ENCODE results near the gene OGFOD2.

The OGFOD2 gene

DNA sequence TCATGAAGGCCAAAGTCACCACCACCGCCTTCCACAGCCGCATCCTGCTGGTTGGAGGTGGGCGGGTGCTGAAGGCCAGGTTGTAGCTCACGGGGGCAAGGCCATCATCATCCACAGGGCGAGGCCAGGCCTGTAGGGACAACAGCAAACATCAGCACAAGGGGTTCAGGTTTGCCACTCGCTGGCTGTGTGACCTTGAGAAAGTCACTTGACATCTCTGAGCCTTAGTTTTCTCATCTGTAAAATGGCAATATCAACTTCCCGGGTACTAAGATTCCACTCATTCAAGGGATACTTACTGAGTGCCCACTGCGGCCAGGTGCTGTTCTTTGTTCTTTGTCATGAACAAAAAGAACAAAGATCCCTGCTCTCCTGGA is 14.9 kb upstream of the OGFOD2 start:
- TF ChIP-seq, protein P1, sequence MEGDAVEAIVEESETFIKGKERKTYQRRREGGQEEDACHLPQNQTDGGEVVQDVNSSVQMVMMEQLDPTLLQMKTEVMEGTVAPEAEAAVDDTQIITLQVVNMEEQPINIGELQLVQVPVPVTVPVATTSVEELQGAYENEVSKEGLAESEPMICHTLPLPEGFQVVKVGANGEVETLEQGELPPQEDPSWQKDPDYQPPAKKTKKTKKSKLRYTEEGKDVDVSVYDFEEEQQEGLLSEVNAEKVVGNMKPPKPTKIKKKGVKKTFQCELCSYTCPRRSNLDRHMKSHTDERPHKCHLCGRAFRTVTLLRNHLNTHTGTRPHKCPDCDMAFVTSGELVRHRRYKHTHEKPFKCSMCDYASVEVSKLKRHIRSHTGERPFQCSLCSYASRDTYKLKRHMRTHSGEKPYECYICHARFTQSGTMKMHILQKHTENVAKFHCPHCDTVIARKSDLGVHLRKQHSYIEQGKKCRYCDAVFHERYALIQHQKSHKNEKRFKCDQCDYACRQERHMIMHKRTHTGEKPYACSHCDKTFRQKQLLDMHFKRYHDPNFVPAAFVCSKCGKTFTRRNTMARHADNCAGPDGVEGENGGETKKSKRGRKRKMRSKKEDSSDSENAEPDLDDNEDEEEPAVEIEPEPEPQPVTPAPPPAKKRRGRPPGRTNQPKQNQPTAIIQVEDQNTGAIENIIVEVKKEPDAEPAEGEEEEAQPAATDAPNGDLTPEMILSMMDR (IDR thresholded peaks at IDR 0.05; ENCODE audit: insufficient read depth, missing control alignments): no peak
- FAIRE-seq: no peak
- DNase-seq (ENCODE audit: insufficient read length, low spot score): no peak

DNA sequence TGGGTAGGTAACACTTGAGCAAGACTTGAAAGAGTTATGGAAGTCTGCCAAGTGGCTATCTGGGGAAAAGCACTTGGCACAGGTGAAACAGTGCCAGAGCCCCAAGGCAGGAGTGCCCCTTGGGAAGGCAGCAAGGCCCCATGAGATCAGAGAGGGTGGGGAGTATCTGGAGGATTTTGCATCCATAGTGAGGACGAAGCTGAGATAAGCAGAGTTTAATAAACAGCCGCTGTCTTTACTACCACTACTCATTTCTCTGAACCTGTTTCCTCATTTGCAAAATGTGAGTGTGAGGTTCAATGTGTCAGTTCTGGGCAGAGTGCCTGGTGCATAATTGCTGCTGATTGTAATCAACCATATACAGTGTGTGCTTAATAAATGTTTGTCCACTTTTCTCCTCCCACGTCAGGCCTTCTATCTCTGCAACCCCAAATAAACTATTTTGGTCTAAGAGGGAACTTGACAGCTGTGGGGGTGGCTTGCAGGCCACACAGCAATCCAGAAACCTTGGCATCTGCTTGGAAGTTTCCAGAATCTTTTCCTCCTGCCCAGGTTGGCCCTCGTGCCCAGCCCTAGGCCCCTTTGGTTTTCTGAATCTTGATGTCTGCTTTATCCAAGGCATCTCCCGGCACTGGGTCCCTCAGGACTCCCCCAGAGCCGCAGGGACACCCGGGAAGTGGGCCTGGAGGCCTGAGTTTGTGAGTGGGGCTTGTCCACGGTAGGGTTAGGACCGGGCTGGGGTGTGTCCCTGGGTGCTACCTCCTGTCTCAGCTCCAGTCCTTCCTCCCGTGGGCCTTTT is 13.3 kb upstream of the OGFOD2 start:
- no peak for DNase-seq (ENCODE audit: insufficient read length, low spot score)
- FAIRE-seq: no peak
- TF ChIP-seq, protein P1 (IDR thresholded peaks at IDR 0.05; ENCODE audit: insufficient read depth, missing control alignments): no peak

DNA sequence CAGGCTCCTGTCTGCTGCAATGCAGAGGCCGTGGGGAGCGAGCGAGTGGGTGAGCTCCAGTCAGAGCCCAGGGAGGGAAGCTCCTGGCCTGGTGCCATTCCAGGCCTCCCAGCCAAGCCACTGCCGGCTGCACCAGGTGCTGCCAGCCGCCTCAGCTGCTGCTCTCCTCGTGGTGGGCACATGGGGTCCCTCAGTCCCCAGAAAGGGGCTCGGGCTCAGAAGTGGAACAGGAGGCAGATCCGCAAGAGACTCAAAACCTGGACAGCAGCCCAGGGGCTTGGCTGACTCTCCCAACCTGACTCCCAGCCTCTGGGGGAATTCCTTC is 11.1 kb upstream of the OGFOD2 start:
- TF ChIP-seq, protein P1 (IDR thresholded peaks at IDR 0.05; ENCODE audit: insufficient read depth, missing control alignments): no peak
- FAIRE-seq (no peak), DNase-seq (ENCODE audit: insufficient read length, low spot score) (no peak)

DNA sequence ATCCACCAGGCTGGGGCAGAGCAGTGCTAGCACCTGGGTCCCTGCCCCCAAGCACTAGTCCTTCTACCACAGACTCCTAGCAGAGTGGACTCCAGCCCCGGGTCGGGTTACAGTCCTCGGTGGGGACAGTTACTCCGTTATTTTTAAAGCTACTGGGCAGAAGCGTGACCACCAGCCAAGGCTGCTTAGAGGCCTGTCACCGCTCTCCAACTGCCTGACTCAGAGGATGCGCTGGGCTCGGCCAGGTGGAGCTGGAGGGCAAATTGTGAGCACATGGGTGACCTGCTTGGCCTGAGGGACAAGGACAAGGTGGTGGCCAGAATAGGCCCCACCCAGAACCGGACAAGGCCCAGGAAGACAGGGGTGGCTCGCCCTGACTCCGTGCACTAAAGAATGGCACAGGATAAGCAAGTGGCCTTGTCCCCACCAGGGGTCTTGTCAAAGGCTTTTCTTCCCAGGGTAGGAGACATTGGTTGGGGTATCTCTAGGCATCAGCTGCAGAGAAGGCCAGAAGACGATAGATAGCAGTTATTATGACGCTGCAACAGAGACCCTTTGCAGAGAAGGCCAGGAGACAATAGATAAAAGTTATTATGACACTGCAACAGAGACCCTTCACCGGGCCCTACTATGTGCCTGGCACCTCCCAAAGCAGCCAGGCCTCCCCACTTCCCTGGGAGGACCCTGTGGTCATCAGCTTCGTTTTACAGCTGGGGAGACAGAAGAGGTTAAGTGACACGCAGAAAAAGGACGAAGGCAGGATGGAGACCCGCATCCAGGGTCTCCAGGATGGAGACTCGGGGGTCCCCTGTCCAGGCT is 10.4 kb upstream of the OGFOD2 start:
- TF ChIP-seq, protein P1 (IDR thresholded peaks at IDR 0.05; ENCODE audit: insufficient read depth, missing control alignments): no peak
- no peak for DNase-seq (ENCODE audit: insufficient read length, low spot score)
- FAIRE-seq: no peak

DNA sequence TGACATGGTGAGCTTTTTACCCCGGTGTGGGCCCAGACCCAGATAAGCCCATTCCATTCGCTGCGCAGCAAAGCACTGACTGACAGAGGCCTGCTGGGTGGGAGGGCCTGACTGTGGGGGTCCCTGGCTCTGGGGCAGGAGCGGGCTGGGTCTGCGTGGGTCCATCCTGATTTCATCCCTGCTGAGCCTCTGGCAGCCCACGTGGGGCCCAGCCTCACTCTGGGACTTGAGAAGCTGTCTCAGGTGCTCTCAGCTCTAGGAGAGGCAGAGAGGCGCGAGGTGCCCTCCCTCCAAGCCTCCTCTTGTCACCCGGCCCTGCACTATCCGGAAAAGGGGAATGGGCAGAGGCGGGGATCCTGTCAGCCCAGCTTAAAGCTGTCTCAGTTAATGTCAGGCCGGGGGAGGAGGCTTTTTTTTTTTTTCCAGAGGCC is 9.7 kb upstream of the OGFOD2 start:
- TF ChIP-seq, protein P1 (IDR thresholded peaks at IDR 0.05; ENCODE audit: insufficient read depth, missing control alignments): no peak
- no peak for FAIRE-seq
- no peak for DNase-seq (ENCODE audit: insufficient read length, low spot score)

DNA sequence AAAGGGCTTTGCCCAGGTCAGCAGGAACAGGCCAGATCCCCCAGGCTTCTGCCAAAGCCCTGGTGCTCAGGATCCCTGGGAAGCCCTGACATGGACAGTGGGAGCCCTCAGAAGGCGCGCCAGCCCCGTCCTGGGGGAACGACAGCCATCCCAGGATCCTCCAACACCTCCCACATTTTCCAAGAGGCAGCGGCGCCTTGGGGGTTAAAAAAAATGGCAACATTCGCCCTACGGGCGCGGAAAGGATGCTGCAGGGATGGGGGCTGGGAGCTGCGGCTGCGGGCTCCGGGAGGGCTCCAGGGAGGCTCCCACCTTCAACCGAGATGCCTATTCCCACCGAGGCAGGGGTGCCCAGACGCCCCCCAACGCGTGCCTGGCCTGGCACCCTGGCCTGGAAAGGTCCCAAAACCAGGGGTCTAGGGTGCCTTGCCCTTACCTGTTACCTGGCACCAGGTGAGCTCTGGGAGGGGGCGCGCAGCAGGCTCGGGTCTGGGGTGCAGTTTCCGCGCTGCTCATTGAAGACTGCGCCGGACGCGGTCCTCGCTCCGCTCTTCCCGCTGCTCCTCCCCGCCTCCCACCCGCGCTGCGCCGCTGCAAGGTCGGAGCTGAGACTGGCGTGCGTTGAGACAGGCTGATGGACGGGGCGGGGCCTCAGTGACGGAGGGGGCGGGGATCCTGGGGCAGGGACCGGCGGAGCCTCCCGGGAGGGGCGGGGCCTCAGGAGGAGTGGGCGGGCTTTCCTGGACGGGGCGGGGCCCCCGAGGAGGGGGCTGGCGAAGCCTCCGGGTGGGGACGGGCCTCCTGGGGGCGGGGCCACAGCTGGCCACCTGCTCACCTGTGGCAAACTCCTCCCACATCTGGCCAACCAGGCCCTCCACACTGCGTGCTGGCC is 8.9 kb upstream of the OGFOD2 start, which contains the start of gene ABCB9:
Gene ABCB9, minus strand, starts transcription at position 613 of the 892 bp plus-strand sequence. CDS start 6,228 bp downstream, outside the sequence.
- DNase-seq (ENCODE audit: insufficient read length, low spot score): peak; percentile 96
- TF ChIP-seq, protein P1 (IDR thresholded peaks at IDR 0.05; ENCODE audit: insufficient read depth, missing control alignments): no peak
- no peak for FAIRE-seq
